ENCODE data around the gene MRPS15. TPM values are rescaled to one million over a fixed set of nuclear protein-coding genes. Genes with fewer than 3 reads are reported as not detected.
"Not testable (repeated sequence)": the region's sequence is repeated elsewhere in the genome, so short reads cannot be mapped to it uniquely, and the experiment has no call there.

The MRPS15 gene
- 10 to 100 TPM; 30.7 to 76.6 TPM for total RNA-seq
- polyA plus RNA-seq, result 100 to 1,000 TPM; 112 to 248 TPM
- long read RNA-seq, donor 1, transcript MRPS15-201 (8 exons, 1,006 nt), result minor isoform, 30 of 95 reads
- long read RNA-seq, donor 1, transcript MRPS15-203 (2 exons, 533 nt), result major isoform, 62 of 95 reads
- long read RNA-seq, donor 1, partial matches to known transcripts, result 0 of 95 reads
- long read RNA-seq, donor 1, other reads (novel, unspliced or antisense), result 0 of 95 reads
- long read RNA-seq, donor 2, transcript MRPS15-203 (2 exons, 533 nt), result major isoform, 21 of 34 reads
- long read RNA-seq, donor 2, transcript MRPS15-201 (8 exons, 1,006 nt), result minor isoform, 11 of 34 reads
- long read RNA-seq, donor 2, partial matches to known transcripts, result 0 of 34 reads
- long read RNA-seq, donor 2, other reads (novel, unspliced or antisense), result 0 of 34 reads
- long read RNA-seq, donor 3, transcript MRPS15-201 (8 exons, 1,006 nt), result minor isoform, 10 of 37 reads
- long read RNA-seq, donor 3, transcript MRPS15-203 (2 exons, 533 nt), result major isoform, 27 of 37 reads
- long read RNA-seq, donor 3, partial matches to known transcripts, result 0 of 37 reads
- long read RNA-seq, donor 3, other reads (novel, unspliced or antisense), result 0 of 37 reads
- long read RNA-seq, donor 4, transcript MRPS15-203 (2 exons, 533 nt), result major isoform, 32 of 40 reads
- long read RNA-seq, donor 4, transcript MRPS15-201 (8 exons, 1,006 nt), result minor isoform, 8 of 40 reads
- long read RNA-seq, donor 4, partial matches to known transcripts, result 0 of 40 reads
- long read RNA-seq, donor 4, other reads (novel, unspliced or antisense), result 0 of 40 reads
- long read RNA-seq, donor 5, transcript MRPS15-201 (8 exons, 1,006 nt), result minor isoform, 40 of 95 reads
- long read RNA-seq, donor 5, transcript MRPS15-203 (2 exons, 533 nt), result major isoform, 50 of 95 reads
- long read RNA-seq, donor 5, transcript MRPS15-204 (3 exons, 2,127 nt), result minor isoform, 5 of 95 reads
- long read RNA-seq, donor 5, partial matches to known transcripts, result 0 of 95 reads
- long read RNA-seq, donor 5, other reads (novel, unspliced or antisense), result 0 of 95 reads

DNA sequence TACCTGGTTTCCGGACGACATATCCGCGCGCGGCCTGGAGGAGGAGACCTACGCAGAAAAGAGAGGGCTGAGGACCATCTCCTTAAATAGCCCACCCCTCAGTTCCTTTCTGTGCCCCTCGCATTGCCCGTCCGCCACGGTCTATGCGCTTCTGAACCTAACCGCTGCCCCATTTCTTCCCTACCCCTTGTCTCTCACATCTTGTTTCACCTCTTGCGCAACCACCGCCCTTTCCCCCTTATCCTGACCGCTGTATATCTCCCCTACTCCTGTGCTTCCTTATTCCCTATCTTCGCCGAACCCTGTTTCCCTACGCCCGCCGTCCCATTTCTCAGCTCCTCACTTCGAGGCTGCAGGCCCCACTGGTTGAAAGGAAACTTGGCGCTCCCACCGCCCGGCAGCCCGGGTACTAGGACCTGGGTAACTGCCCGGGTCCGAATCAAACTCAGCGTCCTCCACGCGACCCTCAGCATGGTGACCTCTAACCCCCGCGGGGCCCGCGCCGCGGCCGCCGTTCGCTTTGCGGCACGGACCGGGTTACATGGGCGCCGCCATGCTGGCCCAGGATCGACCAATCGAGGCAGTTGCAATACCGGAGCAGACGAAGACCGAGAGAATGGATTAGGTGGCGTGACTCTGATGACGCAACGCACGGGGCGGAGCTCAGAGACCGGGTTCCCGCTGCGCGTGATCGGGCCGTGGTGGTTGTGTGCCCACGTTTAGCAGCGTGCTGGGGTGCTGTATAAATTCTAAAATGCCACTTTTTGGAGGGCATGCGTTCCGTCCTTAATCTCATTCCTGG is at the start of gene MRPS15:
TSS of gene MRPS15 (minus strand) at position 582 of the 802 bp plus-strand sequence. CDS start at position 473, 109 bp downstream.
- Histone ChIP-seq H3K27ac (ENCODE audit: low read depth in 1 of 2, low read length in 1 of 2) (peak within 1 kb of the TSS; percentile 76 to 95), H3K27me3 (ENCODE audit: control insufficient read depth in 3 of 3, insufficient read depth in 3 of 3, low read length in 2 of 3) (no peaks in the 10 kb centered on the region), H3K4me1 (ENCODE audit: control insufficient read depth in 5 of 5, insufficient read depth in 5 of 5, low read length in 5 of 5) (peaks cover 0 to 12% (median 5%) of the 10 kb centered on the region in 5 donors), H3K36me3 (ENCODE audit: control insufficient read depth in 4 of 4, insufficient read depth in 4 of 4, low read length in 4 of 4) (peaks cover 7 to 23% (median 13%) of the 10 kb centered on the region in 4 donors), H3K9ac (ENCODE audit: insufficient read depth in 1 of 2, low read length in 2 of 2) (peak within 1 kb of the TSS; percentile 64 to 80), H3K4me3 (peak within 1 kb of the TSS; percentile 77), H3K9me3 (ENCODE audit: control insufficient read depth in 4 of 4, insufficient read depth in 3 of 4, low read length in 3 of 4) (no peaks in the 10 kb centered on the region)
- WGBS, 2 donors, result 0 to 1% methylated on average over 65 of the region's 65 CpGs
- TF ChIP-seq, protein P1, sequence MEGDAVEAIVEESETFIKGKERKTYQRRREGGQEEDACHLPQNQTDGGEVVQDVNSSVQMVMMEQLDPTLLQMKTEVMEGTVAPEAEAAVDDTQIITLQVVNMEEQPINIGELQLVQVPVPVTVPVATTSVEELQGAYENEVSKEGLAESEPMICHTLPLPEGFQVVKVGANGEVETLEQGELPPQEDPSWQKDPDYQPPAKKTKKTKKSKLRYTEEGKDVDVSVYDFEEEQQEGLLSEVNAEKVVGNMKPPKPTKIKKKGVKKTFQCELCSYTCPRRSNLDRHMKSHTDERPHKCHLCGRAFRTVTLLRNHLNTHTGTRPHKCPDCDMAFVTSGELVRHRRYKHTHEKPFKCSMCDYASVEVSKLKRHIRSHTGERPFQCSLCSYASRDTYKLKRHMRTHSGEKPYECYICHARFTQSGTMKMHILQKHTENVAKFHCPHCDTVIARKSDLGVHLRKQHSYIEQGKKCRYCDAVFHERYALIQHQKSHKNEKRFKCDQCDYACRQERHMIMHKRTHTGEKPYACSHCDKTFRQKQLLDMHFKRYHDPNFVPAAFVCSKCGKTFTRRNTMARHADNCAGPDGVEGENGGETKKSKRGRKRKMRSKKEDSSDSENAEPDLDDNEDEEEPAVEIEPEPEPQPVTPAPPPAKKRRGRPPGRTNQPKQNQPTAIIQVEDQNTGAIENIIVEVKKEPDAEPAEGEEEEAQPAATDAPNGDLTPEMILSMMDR (IDR thresholded peaks at IDR 0.05; ENCODE audit: control extremely low read depth, extremely low read depth), result no peak
- DNase-seq (peak; percentile 97 to 98 (median 97)), ATAC-seq (ENCODE audit: insufficient read depth, low FRiP score) (peak; percentile 95)

DNA sequence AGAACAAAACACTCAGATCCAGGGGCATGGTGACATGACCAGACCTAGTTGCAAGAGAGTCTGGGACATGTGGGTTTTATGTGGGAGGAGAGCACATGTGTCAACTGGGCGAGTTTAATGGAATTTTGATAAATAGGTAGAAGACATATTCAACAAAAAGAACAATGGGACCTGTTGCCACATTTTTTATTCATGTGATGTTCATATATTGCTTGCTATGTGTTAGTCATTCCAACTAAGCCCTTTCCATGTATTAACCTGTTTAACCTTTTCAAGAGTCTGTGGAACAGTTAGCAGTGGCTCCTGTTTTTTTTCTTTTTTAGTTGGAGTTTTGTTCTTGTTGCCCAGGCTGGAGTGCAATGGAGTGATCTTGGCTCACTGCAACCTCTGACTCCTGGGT is 48.7 kb upstream of the MRPS15 start:
- H3K4me3 ChIP-seq, result no peak overlapping the region
- ATAC-seq (ENCODE audit: insufficient read depth, low FRiP score), result no peak
- no peaks in the 10 kb centered on the region for H3K4me1 ChIP-seq (ENCODE audit: control insufficient read depth in 5 of 5, insufficient read depth in 5 of 5, low read length in 5 of 5)
- no peaks in the 10 kb centered on the region for H3K36me3 ChIP-seq (ENCODE audit: control insufficient read depth in 4 of 4, insufficient read depth in 4 of 4, low read length in 4 of 4)
- H3K27ac ChIP-seq (ENCODE audit: low read depth in 1 of 2, low read length in 1 of 2), result no peak overlapping the region
- TF ChIP-seq, protein P1 (IDR thresholded peaks at IDR 0.05; ENCODE audit: control extremely low read depth, extremely low read depth), result no peak
- no peaks in the 10 kb centered on the region for H3K27me3 ChIP-seq (ENCODE audit: control insufficient read depth in 3 of 3, insufficient read depth in 3 of 3, low read length in 2 of 3)
- H3K9ac ChIP-seq (ENCODE audit: insufficient read depth in 1 of 2, low read length in 2 of 2), result no peak overlapping the region
- no peak for DNase-seq
- 75 to 81% methylated on average over 1 of the region's 1 CpG for WGBS, 2 donors
- no peaks in the 10 kb centered on the region for H3K9me3 ChIP-seq (ENCODE audit: control insufficient read depth in 4 of 4, insufficient read depth in 3 of 4, low read length in 3 of 4)

GRCh38 chr1:36511804-36512798 is 47.9 kb upstream of the MRPS15 start:
- TF ChIP-seq, protein P1 (IDR thresholded peaks at IDR 0.05; ENCODE audit: control extremely low read depth, extremely low read depth), result no peak
- Histone ChIP-seq H3K4me3 (no peak overlapping the region), H3K27ac (ENCODE audit: low read depth in 1 of 2, low read length in 1 of 2) (no peak overlapping the region), H3K27me3 (ENCODE audit: control insufficient read depth in 3 of 3, insufficient read depth in 3 of 3, low read length in 2 of 3) (no peaks in the 10 kb centered on the region), H3K36me3 (ENCODE audit: control insufficient read depth in 4 of 4, insufficient read depth in 4 of 4, low read length in 4 of 4) (no peaks in the 10 kb centered on the region), H3K9ac (ENCODE audit: insufficient read depth in 1 of 2, low read length in 2 of 2) (no peak overlapping the region), H3K4me1 (ENCODE audit: control insufficient read depth in 5 of 5, insufficient read depth in 5 of 5, low read length in 5 of 5) (no peaks in the 10 kb centered on the region), H3K9me3 (ENCODE audit: control insufficient read depth in 4 of 4, insufficient read depth in 3 of 4, low read length in 3 of 4) (no peaks in the 10 kb centered on the region)
- ATAC-seq (ENCODE audit: insufficient read depth, low FRiP score), result no peak
- WGBS, 2 donors, result 79 to 84% methylated on average over 15 of the region's 15 CpGs
- no peak for DNase-seq

DNA sequence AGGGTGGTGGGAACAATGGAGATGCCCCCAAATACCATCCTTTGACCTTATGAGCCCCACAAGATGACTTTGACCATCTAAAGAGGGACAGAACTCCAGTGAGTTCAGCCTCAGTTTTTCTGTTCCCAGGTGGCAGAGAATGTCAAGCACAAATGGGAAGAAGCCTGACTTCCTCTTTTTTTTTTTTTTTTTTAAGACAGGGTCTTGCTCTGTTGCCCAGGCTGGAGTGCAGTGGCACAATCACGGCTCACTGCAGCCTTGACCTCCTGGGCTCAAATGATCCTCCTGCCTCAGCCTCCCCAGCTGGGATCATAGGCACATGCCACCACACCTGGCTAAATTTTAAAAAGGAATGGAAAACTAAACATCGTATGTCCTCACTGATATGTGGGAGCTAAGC is 47.0 kb upstream of the MRPS15 start:
- H3K27me3 ChIP-seq (ENCODE audit: control insufficient read depth in 3 of 3, insufficient read depth in 3 of 3, low read length in 2 of 3); H3K27ac ChIP-seq (ENCODE audit: low read depth in 1 of 2, low read length in 1 of 2): not testable (repeated sequence)
- 70 to 80% methylated on average over 2 of the region's 2 CpGs for WGBS, 2 donors

More for the DNA sequence above, 47.0 kb upstream of the MRPS15 start:
- not testable (repeated sequence) for H3K9me3 ChIP-seq (ENCODE audit: control insufficient read depth in 4 of 4, insufficient read depth in 3 of 4, low read length in 3 of 4); H3K9ac ChIP-seq (ENCODE audit: insufficient read depth in 1 of 2, low read length in 2 of 2); H3K4me1 ChIP-seq (ENCODE audit: control insufficient read depth in 5 of 5, insufficient read depth in 5 of 5, low read length in 5 of 5); DNase-seq; H3K4me3 ChIP-seq; ATAC-seq (ENCODE audit: insufficient read depth, low FRiP score); H3K36me3 ChIP-seq (ENCODE audit: control insufficient read depth in 4 of 4, insufficient read depth in 4 of 4, low read length in 4 of 4)

Data from lung (tissue), 16 donors.